Activated CD4-positive, alpha-beta memory T cell treated with anti-CD3 and anti-CD28 coated beads for 36 hours (primary cell): ENCODE data around the gene STK32C. TPM values are rescaled to one million over a fixed set of nuclear protein-coding genes. Genes with fewer than 3 reads are reported as not detected.

Experiments used
- CTCF ChIA-PET: fragments of 350-600 bp; sonication (Branson Sonifier 250); formaldehyde crosslinking; loops from one replicate; lab custom pipeline; 2021; ENCODE audit warnings: antibody characterized with exemption, inconsistent platforms; lab: Charles Lee
- POLR2A ChIA-PET: fragments of 350-600 bp; sonication (Branson Sonifier 250); formaldehyde crosslinking; loops from one replicate; lab custom pipeline; 2021; ENCODE audit warnings: antibody characterized with exemption; lab: Charles Lee
- DNase-seq: peaks from one replicate; pipeline ENCODE4 v3.0.0-alpha.2; 2020
- H3K27ac Mint-ChIP-seq: one replicate; pipeline ENCODE4 v1.8.0; 2021; ENCODE audit warnings: mixed read lengths
- H3K27me3 Mint-ChIP-seq: one replicate; pipeline ENCODE4 v1.8.0; 2021; ENCODE audit warnings: mixed read lengths
- H3K36me3 Mint-ChIP-seq: one replicate; pipeline ENCODE4 v1.8.0; 2021; ENCODE audit warnings: mixed read lengths
- H3K4me1 Mint-ChIP-seq: one replicate; pipeline ENCODE4 v1.8.0; 2021; ENCODE audit warnings: low read depth, mixed read lengths
- H3K4me3 Mint-ChIP-seq: one replicate; pipeline ENCODE4 v1.8.0; 2021; ENCODE audit warnings: mild to moderate bottlenecking, mixed read lengths
- H3K9me3 Mint-ChIP-seq: one replicate; pipeline ENCODE4 v1.8.0; 2021; ENCODE audit warnings: mixed read lengths
- intact Hi-C: fragments of 100-400 bp; cut with micrococcal nuclease; formaldehyde crosslinking; loops from one replicate; pipeline ENCODE4 v1.15.1; 2023
- total RNA-seq, 2 experiments: library from RNA; stranded (reverse); gene quantifications; one replicate each; pipeline ENCODE4 v1.2.3, GENCODE V29; 2021

The STK32C gene
- total RNA-seq, 2 experiments from 2014 or later: 14.8 to 16.1 TPM

- Mint-ChIP-seq H3K4me3 (no peak overlapping the region), H3K9me3 (no peaks in the 10 kb centered on the region), H3K27ac (no peak overlapping the region), H3K36me3 (no peaks in the 10 kb centered on the region), H3K27me3 (no peaks in the 10 kb centered on the region), H3K4me1 (peaks cover 4% of the 10 kb centered on the region)
- CTCF ChIA-PET: no interaction called here
- intact Hi-C loops: no loop called here
- no peak for DNase-seq
- POLR2A ChIA-PET: no interaction called here
Observed at GRCh38 chr10:132250481-132251475, 57.0 kb downstream of the STK32C start.

DNA sequence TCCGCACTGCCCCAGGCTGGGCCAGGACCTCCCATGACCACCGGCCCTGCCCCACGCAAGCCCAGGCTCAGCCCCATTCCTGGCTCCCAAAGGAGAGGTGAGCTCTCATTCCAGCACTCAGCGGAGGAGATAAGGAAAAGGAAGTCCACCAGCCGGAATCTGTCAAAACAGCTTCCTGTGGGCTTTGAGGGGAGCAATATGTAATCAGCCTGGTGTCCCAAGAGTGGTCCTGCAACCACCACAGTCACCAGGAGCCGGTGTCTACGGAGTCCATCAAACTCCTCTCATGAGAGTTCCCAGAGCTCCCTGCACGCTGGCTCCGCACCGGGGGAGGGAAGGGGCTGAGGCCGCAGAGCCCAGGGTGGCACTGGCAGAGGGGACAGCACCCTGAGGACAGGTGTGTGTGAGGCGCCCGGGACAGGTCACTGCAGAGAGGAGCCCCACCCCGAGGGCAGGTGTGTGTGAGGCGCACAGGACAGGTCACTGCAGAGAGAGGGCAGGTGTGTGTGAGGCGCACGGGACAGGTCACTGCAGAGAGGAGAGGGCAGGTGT lies 57.9 kb downstream of the STK32C start:
- Mint-ChIP-seq H3K4me1 (no peaks in the 10 kb centered on the region), H3K4me3 (no peak overlapping the region), H3K27me3 (no peaks in the 10 kb centered on the region), H3K27ac (no peak overlapping the region), H3K9me3 (no peaks in the 10 kb centered on the region), H3K36me3 (no peaks in the 10 kb centered on the region)
- intact Hi-C loops: no loop called here
- POLR2A ChIA-PET: no interaction called here
- CTCF ChIA-PET: no interaction called here
- no peak for DNase-seq

DNA sequence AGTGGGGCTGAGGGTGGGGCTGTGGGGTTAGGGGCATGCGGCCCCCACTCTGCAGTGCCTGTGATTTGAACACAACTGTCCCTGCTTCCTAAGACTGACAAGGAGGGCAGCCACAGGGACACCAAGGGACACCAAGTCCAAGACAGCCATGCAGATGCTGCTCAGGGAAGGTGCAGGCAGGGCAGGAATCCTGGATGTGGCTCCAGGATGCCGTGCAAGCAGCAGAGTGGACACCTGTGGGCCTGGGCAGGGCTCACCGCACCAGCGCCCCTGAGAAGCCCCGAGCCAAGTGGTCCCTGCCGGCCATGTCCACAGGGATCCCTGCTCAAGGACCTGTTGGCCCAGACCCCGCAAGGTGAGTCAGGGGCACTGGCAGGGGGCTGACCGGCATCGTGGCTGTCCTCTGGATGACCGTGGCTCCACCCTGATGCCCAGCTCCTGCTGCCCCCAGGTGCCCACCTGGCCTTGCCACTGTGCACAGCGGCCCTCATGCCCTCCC lies 58.5 kb downstream of the STK32C start:
- ChIA-PET CTCF (no interaction called here), POLR2A (no interaction called here)
- H3K36me3 Mint-ChIP-seq: no peaks in the 10 kb centered on the region
- H3K4me3 Mint-ChIP-seq: no peak overlapping the region
- H3K27me3 Mint-ChIP-seq: no peaks in the 10 kb centered on the region
- DNase-seq: no peak
- intact Hi-C loops: no loop called here
- H3K27ac Mint-ChIP-seq: no peak overlapping the region
- no peaks in the 10 kb centered on the region for H3K9me3 Mint-ChIP-seq
- no peaks in the 10 kb centered on the region for H3K4me1 Mint-ChIP-seq

GRCh38 chr10:132248455-132249225 lies 59.1 kb downstream of the STK32C start:
- CTCF ChIA-PET: no interaction called here
- H3K4me3 Mint-ChIP-seq: peak overlapping the region; percentile 41
- no peak overlapping the region for H3K27ac Mint-ChIP-seq
- H3K36me3 Mint-ChIP-seq: no peaks in the 10 kb centered on the region
- H3K4me1 Mint-ChIP-seq: no peaks in the 10 kb centered on the region
- POLR2A ChIA-PET: no interaction called here
- no peaks in the 10 kb centered on the region for H3K27me3 Mint-ChIP-seq
- peak; percentile 70 for DNase-seq
- intact Hi-C loops: no loop called here
- H3K9me3 Mint-ChIP-seq: no peaks in the 10 kb centered on the region

- no peak for DNase-seq
- H3K27me3 Mint-ChIP-seq: no peaks in the 10 kb centered on the region
- H3K4me3 Mint-ChIP-seq: no peak overlapping the region
- H3K36me3 Mint-ChIP-seq: no peaks in the 10 kb centered on the region
- no peaks in the 10 kb centered on the region for H3K9me3 Mint-ChIP-seq
- intact Hi-C loops: no loop called here
- POLR2A ChIA-PET: no interaction called here
- H3K27ac Mint-ChIP-seq: no peak overlapping the region
- CTCF ChIA-PET: no interaction called here
- H3K4me1 Mint-ChIP-seq: no peaks in the 10 kb centered on the region
Observed at GRCh38 chr10:132247943-132248342, 59.8 kb downstream of the STK32C start.

- Mint-ChIP-seq H3K4me1 (no peaks in the 10 kb centered on the region), H3K27ac (no peak overlapping the region), H3K36me3 (no peaks in the 10 kb centered on the region), H3K27me3 (no peaks in the 10 kb centered on the region), H3K4me3 (no peak overlapping the region), H3K9me3 (no peaks in the 10 kb centered on the region)
- no peak for DNase-seq
- CTCF ChIA-PET: no interaction called here
- intact Hi-C loops: no loop called here
- POLR2A ChIA-PET: no interaction called here
Observed at GRCh38 chr10:132246296-132246695, 61.5 kb downstream of the STK32C start.

GRCh38 chr10:132245056-132245455 lies 62.7 kb downstream of the STK32C start:
- DNase-seq: no peak
- Mint-ChIP-seq H3K4me1 (no peaks in the 10 kb centered on the region), H3K27ac (no peak overlapping the region), H3K36me3 (no peaks in the 10 kb centered on the region), H3K9me3 (no peaks in the 10 kb centered on the region), H3K4me3 (no peak overlapping the region), H3K27me3 (no peaks in the 10 kb centered on the region)
- ChIA-PET POLR2A (no interaction called here), CTCF (no interaction called here)
- intact Hi-C loops: no loop called here

GRCh38 chr10:132243626-132244025 lies 64.1 kb downstream of the STK32C start:
- Mint-ChIP-seq H3K36me3 (no peaks in the 10 kb centered on the region), H3K9me3 (no peaks in the 10 kb centered on the region), H3K4me1 (no peaks in the 10 kb centered on the region), H3K27me3 (no peaks in the 10 kb centered on the region), H3K4me3 (no peak overlapping the region), H3K27ac (no peak overlapping the region)
- intact Hi-C loops: no loop called here
- ChIA-PET POLR2A (no interaction called here), CTCF (no interaction called here)
- DNase-seq: no peak

GRCh38 chr10:132243141-132243540 lies 64.6 kb downstream of the STK32C start:
- CTCF ChIA-PET: no interaction called here
- H3K4me3 Mint-ChIP-seq: no peak overlapping the region
- H3K4me1 Mint-ChIP-seq: no peaks in the 10 kb centered on the region
- no peak for DNase-seq
- no peaks in the 10 kb centered on the region for H3K36me3 Mint-ChIP-seq
- no peaks in the 10 kb centered on the region for H3K27me3 Mint-ChIP-seq
- H3K27ac Mint-ChIP-seq: no peak overlapping the region
- POLR2A ChIA-PET: no interaction called here
- H3K9me3 Mint-ChIP-seq: no peaks in the 10 kb centered on the region
- intact Hi-C loops: no loop called here

GRCh38 chr10:132242103-132242840 lies 65.5 kb downstream of the STK32C start:
- Mint-ChIP-seq H3K36me3 (no peaks in the 10 kb centered on the region), H3K27ac (no peak overlapping the region), H3K9me3 (no peaks in the 10 kb centered on the region), H3K4me1 (no peaks in the 10 kb centered on the region), H3K27me3 (no peaks in the 10 kb centered on the region), H3K4me3 (no peak overlapping the region)
- POLR2A ChIA-PET: no interaction called here
- intact Hi-C loops: no loop called here
- no peak for DNase-seq
- CTCF ChIA-PET: no interaction called here

DNA sequence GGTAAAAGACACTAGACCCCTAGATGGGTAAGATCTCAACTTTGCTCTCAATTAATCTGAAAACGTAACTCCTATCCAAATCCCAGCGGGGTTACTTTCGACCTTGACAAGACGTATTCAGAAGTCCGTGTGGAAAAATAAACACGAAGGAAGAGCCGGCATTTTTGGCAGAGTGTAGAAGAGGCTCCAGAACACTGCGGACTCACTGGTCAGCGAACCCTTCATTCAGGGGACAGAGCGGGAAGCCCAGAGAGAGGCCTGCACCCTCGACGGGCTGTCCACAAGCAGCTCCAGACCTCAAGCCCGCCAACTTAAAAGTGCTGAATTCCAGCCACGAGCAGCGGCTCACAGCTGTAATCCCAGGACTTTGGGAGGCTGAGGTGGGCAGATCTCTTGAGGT lies 66.3 kb downstream of the STK32C start:
- Mint-ChIP-seq H3K9me3 (no peaks in the 10 kb centered on the region), H3K27me3 (no peaks in the 10 kb centered on the region), H3K4me3 (no peak overlapping the region), H3K27ac (no peak overlapping the region), H3K4me1 (no peaks in the 10 kb centered on the region), H3K36me3 (no peaks in the 10 kb centered on the region)
- CTCF ChIA-PET: no interaction called here
- DNase-seq: no peak
- intact Hi-C loops: no loop called here
- POLR2A ChIA-PET: no interaction called here

GRCh38 chr10:132241086-132241485 lies 66.7 kb downstream of the STK32C start:
- intact Hi-C loops: no loop called here

More at GRCh38 chr10:132241086-132241485, 66.7 kb downstream of the STK32C start:
- Mint-ChIP-seq H3K27ac (no peak overlapping the region), H3K36me3 (no peaks in the 10 kb centered on the region), H3K9me3 (no peaks in the 10 kb centered on the region), H3K4me3 (no peak overlapping the region), H3K4me1 (no peaks in the 10 kb centered on the region), H3K27me3 (no peaks in the 10 kb centered on the region)
- DNase-seq: no peak
- ChIA-PET POLR2A (no interaction called here), CTCF (no interaction called here)
